GM23248 (cell line): ENCODE results near the gene GNE.

Experiments
- EZH2 ChIP-seq: fragments of 200-600 bp; sonication (generic); IDR thresholded peaks from 2 replicates; pipeline ENCODE4 v1.6.1; 2018; ENCODE audit warnings: antibody characterized with exemption, mild to moderate bottlenecking; ENCODE audit not compliant: insufficient read depth, poor library complexity, severe bottlenecking
- EZH2phosphoT487 ChIP-seq: fragments of 200-600 bp; sonication (generic); IDR thresholded peaks from 2 replicates; pipeline ENCODE4 v1.6.1; 2018; ENCODE audit warnings: antibody characterized with exemption, moderate library complexity, mild to moderate bottlenecking, low read depth; ENCODE audit not compliant: insufficient read depth

DNA sequence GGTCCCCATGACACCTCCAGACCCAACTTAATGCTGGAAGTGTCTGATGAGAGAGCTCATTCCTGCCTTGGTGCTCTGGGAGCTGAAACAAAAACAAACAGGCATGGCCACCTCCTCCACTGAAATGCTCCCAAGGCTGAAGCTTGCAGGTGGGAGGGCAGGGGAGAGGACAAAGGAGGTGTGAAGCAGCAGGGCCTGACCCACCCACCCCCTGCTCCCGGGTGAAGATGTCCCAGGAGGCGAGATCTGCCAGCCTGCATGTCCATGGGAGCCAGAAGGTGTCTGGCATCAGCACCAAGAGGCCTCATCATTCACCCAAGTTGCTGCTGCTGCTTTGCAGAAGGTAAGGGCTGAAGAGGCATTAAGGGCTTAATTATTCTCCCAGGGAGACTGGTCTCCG, 93.3 kb downstream of the GNE start:
- TF ChIP-seq EZH2phosphoT487 (no peak), EZH2 (no peak)
